GM18498 (cell line): ENCODE measurements around the gene SLC35F4.

Source experiments
- ATAC-seq: cut with Tn5 transposase; IDR thresholded peaks from one replicate; pipeline ENCODE4 v1.9.1; 2021; ENCODE audit warnings: mild to moderate bottlenecking, moderate library complexity; ENCODE audit not compliant: unreplicated experiment

SLC35F4 gene

GRCh38 chr14:57641776-57642175, 224.1 kb downstream of the SLC35F4 start:
- ATAC-seq: no peak

DNA sequence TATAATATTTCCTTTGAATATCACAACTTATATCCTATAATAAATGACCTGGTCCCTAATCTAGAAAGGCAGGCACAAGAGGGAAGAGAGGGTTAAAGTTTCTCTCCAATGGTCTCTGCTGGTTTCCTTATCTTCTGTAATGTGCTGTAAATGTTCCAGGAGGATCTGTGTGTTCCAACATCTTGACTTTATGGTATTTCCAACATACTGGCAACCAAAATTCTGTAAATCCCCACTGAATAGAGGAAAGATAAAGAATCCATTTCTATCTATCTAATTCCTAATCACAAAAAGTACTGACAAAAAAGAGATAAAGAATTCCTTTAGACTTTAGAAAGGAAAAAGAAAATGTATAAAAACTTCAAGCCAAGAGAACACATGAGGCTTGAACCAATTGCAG, 225.9 kb downstream of the SLC35F4 start:
- no peak for ATAC-seq

- ATAC-seq: no peak
Observed at GRCh38 chr14:57637901-57638300, 228.0 kb downstream of the SLC35F4 start.

GRCh38 chr14:57634335-57634734, 231.6 kb downstream of the SLC35F4 start:
- ATAC-seq: no peak

DNA sequence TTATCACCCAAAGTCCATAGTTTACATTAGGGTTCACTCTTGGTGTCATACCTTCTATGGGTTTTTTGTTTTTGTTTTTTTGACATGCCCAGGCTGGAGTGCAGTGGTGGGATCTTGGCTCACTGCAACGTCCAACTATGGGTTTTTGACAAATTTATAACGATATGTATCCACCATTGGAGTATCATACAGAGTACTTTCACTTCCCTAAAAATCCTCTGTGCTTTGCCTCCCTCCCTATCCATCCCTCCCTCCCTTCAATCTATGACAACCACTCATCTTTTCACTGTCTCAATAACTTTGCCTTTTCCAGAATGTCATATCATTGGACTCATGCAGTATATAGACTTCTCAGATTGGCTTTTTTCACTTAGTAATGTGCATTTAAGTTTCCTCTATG, 233.2 kb downstream of the SLC35F4 start:
- no peak for ATAC-seq

- no peak for ATAC-seq
Observed at GRCh38 chr14:57617510-57617909, 248.4 kb downstream of the SLC35F4 start.

DNA sequence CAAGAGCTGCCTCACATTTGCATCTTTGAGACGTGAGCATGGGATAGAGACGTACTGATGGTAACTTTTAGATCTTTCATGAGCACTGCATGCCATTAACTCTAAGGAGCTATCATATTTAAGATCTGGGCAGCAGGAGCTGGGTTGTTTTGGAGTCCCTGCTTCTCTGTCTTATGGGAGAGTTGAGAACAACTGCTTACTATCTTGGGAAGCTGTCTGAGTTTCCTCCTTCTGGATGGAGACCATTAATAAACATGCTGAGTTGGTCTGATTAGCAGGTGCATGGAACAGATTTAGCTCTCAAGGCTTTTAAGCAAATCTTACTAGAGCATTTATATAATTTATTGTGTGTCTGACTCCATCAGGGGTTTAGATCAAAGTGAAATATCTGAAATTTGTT, 252.9 kb downstream of the SLC35F4 start:
- ATAC-seq: no peak

- ATAC-seq: peak; percentile 48
Observed at GRCh38 chr14:57611555-57612075, 254.3 kb downstream of the SLC35F4 start.

GRCh38 chr14:57610631-57611030, 255.3 kb downstream of the SLC35F4 start:
- ATAC-seq: no peak

GRCh38 chr14:57609192-57610075, 256.5 kb downstream of the SLC35F4 start:
- no peak for ATAC-seq

DNA sequence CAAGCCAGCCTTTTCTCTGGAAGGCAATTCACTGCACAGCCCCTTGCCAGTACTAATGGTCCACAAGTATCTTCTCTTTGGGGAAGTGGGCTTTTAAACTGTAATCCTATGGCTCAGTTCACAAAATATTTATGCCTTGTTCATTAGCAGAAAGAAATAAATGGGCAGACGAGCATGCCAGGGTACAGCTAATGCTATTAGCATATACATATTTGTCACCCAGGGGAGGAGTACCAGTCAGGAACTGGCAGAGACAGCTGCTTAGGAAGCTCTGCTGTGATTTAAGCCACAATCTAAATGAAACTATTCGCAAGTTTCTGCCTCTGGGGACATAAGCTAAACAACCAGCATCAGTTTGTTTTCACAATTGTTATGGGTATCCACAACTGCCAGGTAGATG, 258.8 kb downstream of the SLC35F4 start:
- ATAC-seq: no peak

GRCh38 chr14:57583396-57583795, 282.5 kb downstream of the SLC35F4 start:
- ATAC-seq: no peak

GRCh38 chr14:57582746-57583145, 283.1 kb downstream of the SLC35F4 start:
- ATAC-seq: no peak

GRCh38 chr14:57578801-57579200, 287.1 kb downstream of the SLC35F4 start:
- no peak for ATAC-seq

DNA sequence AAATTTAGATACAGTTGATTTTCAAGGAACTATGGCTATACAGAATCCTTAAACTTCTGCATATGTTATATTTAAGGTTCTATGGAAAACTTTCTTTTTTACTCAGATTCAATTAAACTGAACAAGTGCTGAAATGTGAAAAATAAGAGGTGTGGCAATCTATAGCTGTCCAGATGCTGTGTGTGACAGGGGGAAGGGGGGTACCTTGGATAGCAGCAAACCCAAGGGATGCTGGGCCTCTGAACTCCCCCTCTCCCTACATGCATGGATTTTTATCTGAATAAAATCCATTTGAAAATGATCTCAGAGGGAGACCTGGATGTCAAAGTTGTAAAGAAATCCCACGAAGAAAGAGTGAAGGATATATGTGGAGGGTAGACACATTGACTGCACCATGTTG, 289.4 kb downstream of the SLC35F4 start:
- no peak for ATAC-seq

GRCh38 chr14:57575482-57575881, 290.4 kb downstream of the SLC35F4 start:
- ATAC-seq: no peak

- ATAC-seq: no peak
Observed at GRCh38 chr14:57574617-57575288, 291.1 kb downstream of the SLC35F4 start.

DNA sequence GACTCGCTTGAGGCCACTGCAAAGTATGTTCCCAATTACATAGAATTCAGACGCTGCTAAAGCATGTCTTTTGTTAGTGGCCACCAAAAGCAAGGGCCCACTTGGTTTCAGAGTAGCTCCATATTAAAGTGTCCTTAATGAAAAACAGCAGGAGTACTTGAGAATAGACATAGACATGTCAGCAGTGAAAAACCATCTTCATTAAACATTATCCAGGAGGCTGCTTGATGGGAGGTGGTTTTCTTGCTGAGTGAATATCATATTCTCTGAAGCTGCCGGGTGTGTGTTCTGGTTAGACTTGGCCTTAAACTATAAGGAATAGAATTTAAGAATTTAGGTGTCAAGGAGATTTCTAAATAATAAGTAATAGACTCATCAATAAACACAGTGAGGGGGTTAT, 292.7 kb downstream of the SLC35F4 start:
- ATAC-seq: no peak

DNA sequence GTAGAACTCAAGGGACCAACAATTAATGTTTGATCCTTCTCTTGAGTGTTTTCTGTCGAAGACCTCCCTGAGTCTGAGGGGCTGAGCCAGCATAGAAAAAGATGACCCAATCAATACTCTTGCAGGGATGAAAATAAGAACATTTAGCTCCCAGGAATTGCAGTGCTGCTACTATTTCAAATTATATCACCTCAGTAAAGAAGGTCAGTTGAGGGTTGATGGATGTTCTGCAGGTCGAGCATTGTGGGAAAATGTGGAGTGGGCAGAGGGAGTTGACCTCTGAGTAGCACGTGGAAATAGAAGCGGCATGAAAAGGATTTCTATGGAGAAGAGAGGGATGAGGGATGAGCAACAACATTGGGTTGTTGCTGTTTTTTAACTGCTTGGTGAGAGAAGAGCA, 297.3 kb downstream of the SLC35F4 start:
- no peak for ATAC-seq

DNA sequence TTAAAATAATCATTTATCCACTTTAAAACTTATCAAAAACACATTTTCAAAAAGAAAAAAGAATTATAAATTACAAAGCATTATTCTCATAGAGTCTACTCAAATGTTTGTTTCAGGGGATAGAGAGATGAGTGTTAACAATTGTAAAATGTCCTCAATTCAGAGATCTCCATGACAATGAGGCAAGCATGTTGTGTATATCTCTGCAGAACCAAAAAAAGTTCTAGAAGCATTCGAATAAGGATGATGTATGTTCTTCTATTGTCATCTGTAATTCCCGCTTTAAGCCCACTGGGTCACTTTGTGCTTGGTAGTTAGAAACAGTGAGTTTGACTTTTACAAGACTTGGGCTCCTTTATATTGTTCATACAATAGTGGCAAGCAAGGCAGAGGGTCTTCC, 298.7 kb downstream of the SLC35F4 start:
- no peak for ATAC-seq

DNA sequence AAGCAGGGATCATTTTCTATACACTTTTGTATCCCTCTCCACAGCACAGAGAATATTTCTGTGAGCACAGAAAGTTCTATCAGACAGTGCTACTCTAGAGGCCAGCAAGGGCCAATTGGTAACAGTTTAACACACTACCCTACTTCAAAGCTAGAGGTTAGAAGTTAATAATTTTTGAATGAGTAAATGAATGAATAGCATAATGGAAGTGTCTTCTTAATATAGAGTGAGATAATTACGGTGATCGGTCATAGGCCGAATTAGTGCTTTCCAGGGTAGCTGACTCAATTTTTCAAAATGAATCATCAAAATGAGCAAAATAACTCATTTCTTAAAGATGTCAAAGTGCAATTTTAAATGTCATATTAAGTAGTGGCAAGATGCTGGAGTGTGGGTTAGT, 305.2 kb downstream of the SLC35F4 start:
- ATAC-seq: peak; percentile 69

DNA sequence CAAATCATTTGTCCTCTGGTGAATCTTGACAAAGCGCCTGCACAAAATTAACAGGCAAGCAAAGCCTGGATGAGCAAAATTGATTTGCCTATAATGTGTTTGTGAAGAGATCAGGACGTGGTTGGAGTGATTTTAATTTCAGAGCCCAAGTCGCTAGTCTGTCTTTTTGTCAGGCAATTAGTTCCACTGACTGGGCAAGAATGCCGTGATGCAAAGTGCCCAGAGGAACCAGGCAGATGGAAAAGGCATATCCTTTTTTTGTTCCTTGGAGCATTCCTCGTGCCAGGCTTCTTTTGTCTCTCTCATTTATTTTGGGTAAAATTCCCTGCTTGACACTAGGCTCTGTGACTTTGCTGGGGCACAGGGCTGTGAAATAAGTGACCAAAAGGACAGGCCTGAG, 306.3 kb downstream of the SLC35F4 start:
- ATAC-seq: no peak
